ENCODE data around the gene CYP1B1.
"Not testable (repeated sequence)": the region's sequence is repeated elsewhere in the genome, so short reads cannot be mapped to it uniquely, and the experiment has no call there.

Gene CYP1B1

GRCh38 chr2:38075507-38076151, at the start of gene CYP1B1:
CYP1B1 (minus strand) TSS chr2:38076151; CDS start chr2:38075388, 763 bp downstream.
- no peak for DNase-seq

DNA sequence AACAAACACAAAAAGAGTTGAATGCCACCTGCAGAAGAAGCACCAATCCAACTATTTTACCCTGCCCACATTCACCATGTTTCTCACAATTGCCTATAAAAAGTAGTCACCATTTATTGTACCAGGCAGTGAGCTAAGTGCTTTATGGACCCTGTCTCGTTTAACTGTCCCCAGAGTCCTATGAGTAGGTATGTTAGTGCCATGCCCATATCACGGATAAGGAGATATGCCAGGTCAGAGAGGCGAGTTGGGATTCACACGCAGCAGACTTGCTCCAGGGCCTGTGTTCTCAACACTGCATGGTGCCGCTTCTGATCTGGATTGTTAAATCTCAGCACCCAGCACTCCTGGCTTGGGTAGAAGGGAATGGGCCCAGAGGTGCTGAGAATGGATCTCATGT, 49.1 kb upstream of the CYP1B1 start:
- DNase-seq, result no peak

- DNase-seq, result no peak
Observed at GRCh38 chr2:38123911-38124310, 48.0 kb upstream of the CYP1B1 start.

DNA sequence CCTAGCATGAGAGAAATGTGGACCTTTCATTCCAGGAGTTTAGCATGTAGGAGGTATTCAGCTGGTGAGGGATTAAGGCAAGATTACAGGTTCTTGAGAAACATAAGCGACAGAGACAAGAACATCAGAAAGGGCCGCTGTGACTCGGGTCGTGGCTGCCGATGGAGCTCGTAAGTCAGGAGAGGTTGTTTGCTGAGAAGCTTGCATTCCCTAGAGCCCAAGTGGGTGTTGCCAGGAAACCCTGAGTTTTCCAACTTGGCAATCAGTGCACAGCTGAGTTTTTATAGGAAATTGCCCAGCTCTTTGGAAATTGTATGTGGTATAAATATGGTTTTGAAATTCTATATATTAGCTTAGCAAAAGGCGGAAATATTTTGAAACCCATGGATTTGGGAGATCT, 46.4 kb upstream of the CYP1B1 start:
- no peak for DNase-seq

DNA sequence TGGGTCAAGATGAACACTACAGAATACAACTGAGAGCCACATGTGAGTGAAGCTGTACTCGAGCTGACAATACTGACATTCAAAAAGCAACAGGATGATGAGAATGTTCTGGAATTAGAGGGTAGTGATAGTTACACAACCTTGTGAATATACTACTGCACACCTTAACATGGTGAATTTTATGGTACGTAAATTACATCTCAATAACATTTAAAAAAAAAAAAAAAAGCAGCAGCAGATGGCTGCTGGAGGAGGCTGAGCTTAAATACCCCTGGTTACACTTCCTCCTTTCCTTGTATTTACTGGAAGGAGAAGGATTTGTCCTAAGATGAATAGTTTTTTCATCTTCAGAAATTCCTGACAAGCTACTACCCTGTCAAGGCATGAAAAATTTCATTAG, 45.5 kb upstream of the CYP1B1 start:
- no peak for DNase-seq

DNA sequence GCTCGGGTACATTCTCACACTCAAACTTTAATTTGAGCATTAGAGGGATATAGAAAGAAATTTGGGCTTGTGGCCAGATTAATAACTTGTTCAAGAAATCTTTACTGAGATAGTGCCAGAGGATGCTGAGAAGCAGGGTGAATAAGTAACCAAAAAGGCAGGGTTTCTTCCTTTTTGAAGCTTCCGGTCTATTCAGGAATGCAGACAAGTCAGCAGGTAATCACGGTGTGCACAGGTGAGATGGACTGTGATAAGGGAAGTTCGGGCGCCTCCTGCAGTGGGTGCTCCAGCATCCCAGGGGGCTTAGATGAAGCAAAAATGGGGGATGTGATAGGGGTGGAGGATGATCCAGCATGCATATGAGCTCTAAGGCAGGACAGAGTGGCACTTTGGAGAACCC, 44.9 kb upstream of the CYP1B1 start:
- no peak for DNase-seq

DNA sequence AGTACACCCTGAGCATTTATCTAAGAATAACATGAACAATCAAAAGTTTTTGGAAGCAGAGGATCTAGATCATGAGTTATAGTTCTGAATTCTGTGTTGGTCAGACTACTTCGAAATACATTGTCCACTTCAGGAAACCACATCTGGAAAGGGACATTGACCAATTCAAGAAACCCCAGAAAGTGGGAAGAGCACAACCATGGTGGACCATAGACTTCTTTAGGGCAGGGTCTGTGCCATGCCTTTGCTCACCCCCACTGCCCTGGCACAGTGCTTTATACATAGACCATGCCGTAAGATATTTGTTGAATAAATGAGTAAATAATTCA, 44.3 kb upstream of the CYP1B1 start:
- DNase-seq, result no peak

- DNase-seq, result no peak
Observed at GRCh38 chr2:38116762-38117161, 40.8 kb upstream of the CYP1B1 start.

GRCh38 chr2:38115216-38116032, 39.5 kb upstream of the CYP1B1 start:
- DNase-seq, result peak; percentile 1

DNA sequence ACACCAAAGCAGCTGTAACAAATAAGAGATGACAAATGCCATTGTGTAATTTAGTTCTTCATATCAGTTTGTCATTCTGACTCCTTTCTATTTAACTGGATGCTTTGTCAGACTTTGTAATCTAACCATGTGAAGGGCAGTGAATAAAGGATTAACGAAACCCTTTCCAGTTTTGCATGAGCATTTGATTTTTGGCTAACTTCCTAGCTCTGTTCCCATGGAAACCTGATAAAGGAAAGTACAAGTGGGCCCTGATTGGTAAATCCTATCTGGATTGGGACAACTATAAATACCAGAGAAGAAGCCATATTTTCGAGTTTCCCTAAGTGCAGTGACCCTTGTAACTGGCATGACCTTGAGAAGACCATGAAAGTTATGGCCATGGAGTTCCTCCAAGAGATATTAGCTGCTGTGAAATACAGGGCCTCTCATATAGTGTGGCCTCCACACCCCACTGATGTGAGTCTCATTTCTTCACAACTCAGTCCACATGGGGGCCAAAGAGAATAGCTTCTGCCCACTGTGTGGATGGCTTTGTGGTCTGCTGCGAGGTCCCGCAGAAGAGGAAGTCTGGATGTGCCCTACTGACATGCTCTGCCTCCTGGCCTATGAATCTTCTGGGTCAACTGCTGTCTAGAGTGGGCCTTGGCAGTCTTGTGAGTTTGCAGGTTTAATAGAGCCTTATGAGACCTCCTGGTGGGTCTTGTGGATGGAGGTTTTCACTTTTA, 38.2 kb upstream of the CYP1B1 start:
- no peak for DNase-seq

GRCh38 chr2:38113051-38113450, 37.1 kb upstream of the CYP1B1 start:
- DNase-seq, result no peak

GRCh38 chr2:38111350-38111749, 35.4 kb upstream of the CYP1B1 start:
- not testable (repeated sequence) for DNase-seq

GRCh38 chr2:38109732-38110181, 33.8 kb upstream of the CYP1B1 start:
- DNase-seq, result no peak

- no peak for DNase-seq
Observed at GRCh38 chr2:38108907-38109731, 33.2 kb upstream of the CYP1B1 start.

GRCh38 chr2:38107738-38108410, 31.9 kb upstream of the CYP1B1 start:
- no peak for DNase-seq

GRCh38 chr2:38106405-38107094, 30.6 kb upstream of the CYP1B1 start:
- DNase-seq, result no peak

GRCh38 chr2:38105922-38106321, 30.0 kb upstream of the CYP1B1 start:
- no peak for DNase-seq

- DNase-seq, result no peak
Observed at GRCh38 chr2:38104598-38104997, 28.6 kb upstream of the CYP1B1 start.

- DNase-seq, result no peak
Observed at GRCh38 chr2:38100328-38100727, 24.4 kb upstream of the CYP1B1 start.

GRCh38 chr2:38099099-38100028, 23.4 kb upstream of the CYP1B1 start:
- no peak for DNase-seq
